Stimulated activated CD8-positive, alpha-beta memory T cell treated with anti-CD3 and anti-CD28 coated beads, Interleukin-12 subunit alpha, Interleukin-12 subunit beta, amount 100 ng/mL, for 24 hours (primary cell): ENCODE results near the gene ZNF480.
A peak's percentile ranks its signal among the peaks of the same experiment; 100 is the strongest.
"Not testable (repeated sequence)": the region's sequence is repeated elsewhere in the genome, so short reads cannot be mapped to it uniquely, and the experiment has no call there.

Experiments
- DNase-seq: peaks from one replicate; pipeline ENCODE4 v3.0.0-alpha.2; 2020; ENCODE audit errors: extremely low read depth

ZNF480 gene

GRCh38 chr19:52296773-52297600 lies at the start of gene ZNF480:
Gene ZNF480, plus strand, starts transcription at chr19:52297169. Its CDS starts 3,244 bp downstream, at chr19:52300413.
- peak; percentile 54 for DNase-seq

- DNase-seq = no peak
Measured at GRCh38 chr19:52248241-52248640, 48.7 kb upstream of the ZNF480 start.

- DNase-seq = no peak
Measured at GRCh38 chr19:52258426-52258825, 38.5 kb upstream of the ZNF480 start.

GRCh38 chr19:52265556-52265955 lies 31.4 kb upstream of the ZNF480 start:
- not testable (repeated sequence) for DNase-seq

- peak; percentile 92 for DNase-seq
Measured at GRCh38 chr19:52269338-52270261, 27.4 kb upstream of the ZNF480 start, which contains the start of gene ZNF766. Gene ZNF766, plus strand, starts transcription at chr19:52269587. Its CDS starts 27 bp downstream, at chr19:52269614.

GRCh38 chr19:52270266-52270885 lies 26.6 kb upstream of the ZNF480 start:
- no peak for DNase-seq

DNA sequence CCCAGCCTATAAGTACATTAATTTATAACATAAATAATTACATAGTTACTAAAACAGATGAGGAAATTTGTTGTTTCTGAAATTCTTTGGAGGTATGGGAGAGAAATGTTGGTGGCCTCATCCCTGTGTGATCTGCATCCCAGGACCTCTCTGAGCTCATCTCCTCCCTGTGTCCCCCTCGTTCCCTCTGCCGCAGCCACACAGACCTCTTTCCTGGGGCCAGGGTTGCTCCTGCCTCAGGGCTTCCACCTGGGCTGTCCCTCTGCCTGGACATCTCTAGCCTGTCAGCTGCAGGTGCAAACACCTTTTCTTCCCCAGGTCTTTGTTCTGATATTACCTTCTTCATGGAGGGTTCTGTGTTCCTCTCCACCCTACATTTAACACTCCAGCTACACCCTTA lies 23.7 kb upstream of the ZNF480 start:
- DNase-seq = no peak

- DNase-seq = no peak
Measured at GRCh38 chr19:52274191-52274590, 22.8 kb upstream of the ZNF480 start.

DNA sequence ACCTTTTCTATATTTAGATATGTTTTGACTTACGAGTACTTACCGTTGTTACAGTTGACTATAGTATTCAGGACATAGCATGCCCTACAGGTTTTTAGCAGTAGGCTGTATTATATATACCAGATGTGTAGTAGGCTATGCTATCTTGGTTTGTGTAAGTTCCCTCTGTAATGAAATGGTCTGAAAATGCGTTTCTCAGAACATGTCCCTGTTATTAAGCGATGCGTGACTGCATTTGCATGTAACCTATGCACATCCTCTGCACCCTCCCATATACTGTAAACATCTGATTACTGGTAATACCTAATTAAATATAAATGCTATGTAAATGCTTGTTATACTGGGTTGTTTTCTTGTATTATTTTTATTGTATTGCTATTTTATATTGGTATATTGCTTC lies 21.0 kb upstream of the ZNF480 start:
- no peak for DNase-seq

DNA sequence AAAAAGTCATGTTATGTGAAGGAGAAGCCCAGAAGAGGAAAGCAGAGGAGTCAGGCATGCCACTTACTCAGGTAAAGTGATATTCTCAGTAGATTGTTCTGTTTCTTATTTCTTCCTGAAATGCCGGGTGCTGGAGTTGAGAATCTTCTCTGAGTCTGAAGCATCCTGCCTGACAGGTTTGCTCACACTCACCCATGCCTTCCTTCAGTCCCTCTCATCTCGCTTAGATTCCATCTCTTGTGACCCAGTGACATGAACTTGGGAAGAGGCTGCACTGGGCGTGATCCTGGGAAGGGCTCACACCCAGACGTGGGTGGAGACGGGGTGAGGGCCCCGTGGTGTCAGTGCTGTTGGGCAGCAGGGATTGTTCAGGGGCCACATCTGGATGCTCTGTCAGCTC lies 19.5 kb upstream of the ZNF480 start:
- DNase-seq = no peak

- no peak for DNase-seq
Measured at GRCh38 chr19:52286256-52286655, 10.7 kb upstream of the ZNF480 start.

DNA sequence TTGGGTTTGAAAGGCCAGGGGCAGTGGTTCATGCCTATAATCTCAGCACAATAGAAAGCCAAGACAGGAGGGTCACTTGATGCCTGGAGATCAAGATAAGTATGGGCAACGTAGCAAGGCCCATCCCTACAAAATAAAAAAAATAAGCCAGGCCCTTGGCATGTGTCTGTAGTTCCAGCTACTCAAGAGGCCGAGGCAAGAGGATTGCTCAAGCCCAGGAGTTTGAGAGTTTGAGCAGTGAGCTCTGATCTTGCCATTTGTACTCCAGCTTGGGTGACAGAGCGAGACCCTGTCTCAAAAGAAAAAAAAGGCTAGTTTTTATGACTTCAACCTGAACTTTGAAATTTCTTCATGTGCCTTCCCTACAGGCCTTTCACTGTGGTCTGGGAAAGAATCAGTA lies 5.2 kb upstream of the ZNF480 start:
- no peak for DNase-seq

GRCh38 chr19:52292946-52293345 lies 4.0 kb upstream of the ZNF480 start:
- DNase-seq = not testable (repeated sequence)

DNA sequence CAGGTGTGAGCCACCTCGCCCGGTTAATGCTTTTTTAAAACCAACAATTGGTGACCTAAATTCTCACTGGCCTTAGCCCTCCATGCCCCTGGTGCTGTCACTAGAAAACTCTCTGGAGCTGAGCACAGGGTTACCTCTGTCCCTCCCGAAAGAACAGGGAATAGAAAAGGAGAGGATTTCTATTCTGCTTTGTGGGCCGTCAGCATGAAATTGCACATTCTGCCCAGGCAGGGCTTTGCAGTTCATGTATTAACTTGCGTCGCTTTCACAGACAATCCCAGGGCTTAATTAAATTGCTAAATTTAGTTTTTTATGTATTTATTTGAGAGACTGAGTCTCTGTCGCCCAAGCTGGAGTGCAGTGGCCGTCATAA lies 583 bp upstream of the ZNF480 start:
- no peak for DNase-seq

GRCh38 chr19:52297601-52298364 lies 814 bp downstream of the ZNF480 start:
- DNase-seq = no peak

DNA sequence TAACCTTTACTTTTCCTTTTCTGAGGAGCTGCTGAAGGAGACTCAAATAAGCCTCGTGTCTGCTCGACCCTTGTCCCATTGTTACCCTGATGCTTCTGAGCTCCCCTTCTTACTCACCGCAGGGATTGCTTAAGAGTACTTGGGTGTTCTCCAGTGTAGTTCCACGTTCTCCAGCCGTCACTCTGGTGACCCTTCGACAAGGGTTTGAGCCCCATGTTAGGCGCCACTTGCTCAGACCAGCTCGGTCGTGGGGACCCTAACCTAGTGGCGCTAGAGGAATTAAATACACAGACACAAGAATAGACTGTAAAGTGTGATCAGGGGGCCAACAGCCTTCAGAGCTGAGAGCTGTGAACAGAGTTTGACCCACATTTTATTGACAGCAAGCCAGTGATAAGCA lies 10.3 kb downstream of the ZNF480 start:
- DNase-seq = no peak

- DNase-seq = no peak
Measured at GRCh38 chr19:52322429-52322828, 25.5 kb downstream of the ZNF480 start.

DNA sequence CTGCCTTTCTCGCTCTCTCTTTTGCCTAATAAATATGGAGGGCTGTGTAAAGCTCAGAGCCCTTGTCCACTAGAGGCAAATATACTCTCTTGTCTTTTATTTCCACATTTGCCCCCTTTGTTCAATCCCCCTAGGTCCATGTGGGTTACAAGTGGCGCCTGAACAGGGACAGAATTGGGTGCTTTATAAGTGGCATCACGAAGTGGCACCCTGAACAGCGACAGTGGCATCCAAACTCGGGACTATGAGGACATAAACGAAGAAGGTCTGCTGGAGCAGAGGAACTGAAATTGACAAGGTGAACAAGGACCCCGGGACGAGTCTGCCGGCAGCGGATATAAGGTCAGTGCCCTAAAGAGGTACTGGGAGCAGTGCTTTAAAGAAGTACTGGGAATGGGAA lies 34.8 kb downstream of the ZNF480 start:
- no peak for DNase-seq

DNA sequence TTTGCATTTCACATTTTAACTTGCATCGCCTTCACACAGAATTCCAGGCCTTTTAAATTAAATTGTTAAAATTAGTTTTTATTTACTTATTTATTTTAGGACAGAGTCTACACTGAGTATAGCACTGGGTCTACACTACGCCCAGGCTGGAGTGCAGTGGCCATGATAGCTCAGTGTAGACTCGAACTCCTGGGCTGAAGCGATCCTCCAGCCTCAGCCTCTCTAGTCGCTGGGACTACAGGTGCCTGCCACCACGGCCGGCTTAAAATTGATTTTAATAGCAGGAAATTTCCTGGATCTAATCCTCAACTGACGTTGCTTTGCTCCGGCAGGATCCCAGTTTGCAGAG lies 38.8 kb downstream of the ZNF480 start:
- DNase-seq = no peak

DNA sequence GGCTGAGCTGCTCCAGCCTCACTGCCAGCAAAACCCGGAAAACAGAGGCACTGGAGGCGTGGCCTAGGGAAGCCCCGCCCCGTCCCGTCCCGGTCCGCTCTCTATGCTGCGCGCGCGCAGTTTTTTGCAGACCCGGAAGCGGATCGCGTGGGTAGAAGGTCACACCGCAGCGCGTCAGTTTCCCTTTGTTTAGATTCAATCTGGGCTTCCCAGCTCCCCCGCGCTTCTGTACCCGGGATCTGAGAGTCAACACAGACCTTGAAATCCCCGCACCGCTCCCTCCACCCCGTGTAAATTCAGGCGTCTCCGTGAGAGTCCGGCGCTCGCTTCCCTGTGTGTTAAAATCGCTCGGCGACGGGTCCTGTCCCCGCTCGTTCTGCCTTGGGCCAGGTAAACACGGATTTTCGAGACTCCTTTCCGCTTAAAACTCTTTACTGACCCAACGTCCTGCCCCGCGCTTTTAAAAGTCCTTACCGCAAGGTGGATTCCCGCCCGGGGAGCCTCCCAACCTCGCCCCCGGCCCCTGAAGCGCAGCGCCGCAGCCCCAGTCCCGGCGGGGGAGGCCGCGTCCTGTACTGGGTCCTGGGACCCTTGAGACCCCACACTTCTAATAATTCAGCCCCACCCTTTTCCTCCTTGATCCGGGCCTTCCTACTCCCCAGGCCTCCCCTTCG lies 39.3 kb downstream of the ZNF480 start, which contains the start of gene ZNF610:
ZNF610 (plus strand) TSS at position 127 of the 674 bp plus-strand sequence. CDS start 12,930 bp downstream, outside the sequence.
- peak; percentile 71 for DNase-seq
